Fibroblast of mammary gland (primary cell): ENCODE data around the gene STAG3.

Experiments used
- DNase-seq: peaks from one replicate; pipeline ENCODE4 v3.0.0-alpha.2; 2010; ENCODE audit warnings: low read depth
- H3K4me3 ChIP-seq: 2 replicates; pipeline ENCODE4 v1.5.1; 2011; ENCODE audit warnings: low read depth, mild to moderate bottlenecking, low read length, moderate library complexity; ENCODE audit not compliant: control insufficient read depth
- TF ChIP-seq, protein P1 (sequence below): conservative IDR thresholded peaks from 2 replicates; pipeline ENCODE4 v1.5.1; 2011; ENCODE audit warnings: low read depth, low read length, inconsistent platforms; ENCODE audit not compliant: control insufficient read depth, insufficient read depth

Gene STAG3

DNA sequence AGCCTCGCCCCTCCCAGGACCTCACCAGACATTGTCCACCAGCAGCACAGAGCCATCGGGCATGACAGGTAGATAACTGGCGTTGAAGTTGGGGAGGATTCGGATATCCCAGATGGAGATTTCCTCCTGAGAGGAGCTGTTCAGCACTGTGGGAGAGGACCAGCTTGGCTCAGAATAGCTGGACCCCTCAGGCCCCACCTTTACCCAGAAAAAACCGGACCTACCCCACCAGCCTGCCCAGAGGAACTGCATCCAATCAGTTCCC is 20.7 kb upstream of the STAG3 start:
- DNase-seq = no peak
- TF ChIP-seq, protein P1, sequence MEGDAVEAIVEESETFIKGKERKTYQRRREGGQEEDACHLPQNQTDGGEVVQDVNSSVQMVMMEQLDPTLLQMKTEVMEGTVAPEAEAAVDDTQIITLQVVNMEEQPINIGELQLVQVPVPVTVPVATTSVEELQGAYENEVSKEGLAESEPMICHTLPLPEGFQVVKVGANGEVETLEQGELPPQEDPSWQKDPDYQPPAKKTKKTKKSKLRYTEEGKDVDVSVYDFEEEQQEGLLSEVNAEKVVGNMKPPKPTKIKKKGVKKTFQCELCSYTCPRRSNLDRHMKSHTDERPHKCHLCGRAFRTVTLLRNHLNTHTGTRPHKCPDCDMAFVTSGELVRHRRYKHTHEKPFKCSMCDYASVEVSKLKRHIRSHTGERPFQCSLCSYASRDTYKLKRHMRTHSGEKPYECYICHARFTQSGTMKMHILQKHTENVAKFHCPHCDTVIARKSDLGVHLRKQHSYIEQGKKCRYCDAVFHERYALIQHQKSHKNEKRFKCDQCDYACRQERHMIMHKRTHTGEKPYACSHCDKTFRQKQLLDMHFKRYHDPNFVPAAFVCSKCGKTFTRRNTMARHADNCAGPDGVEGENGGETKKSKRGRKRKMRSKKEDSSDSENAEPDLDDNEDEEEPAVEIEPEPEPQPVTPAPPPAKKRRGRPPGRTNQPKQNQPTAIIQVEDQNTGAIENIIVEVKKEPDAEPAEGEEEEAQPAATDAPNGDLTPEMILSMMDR = no peak
- H3K4me3 ChIP-seq = peak overlapping the region; percentile 57

DNA sequence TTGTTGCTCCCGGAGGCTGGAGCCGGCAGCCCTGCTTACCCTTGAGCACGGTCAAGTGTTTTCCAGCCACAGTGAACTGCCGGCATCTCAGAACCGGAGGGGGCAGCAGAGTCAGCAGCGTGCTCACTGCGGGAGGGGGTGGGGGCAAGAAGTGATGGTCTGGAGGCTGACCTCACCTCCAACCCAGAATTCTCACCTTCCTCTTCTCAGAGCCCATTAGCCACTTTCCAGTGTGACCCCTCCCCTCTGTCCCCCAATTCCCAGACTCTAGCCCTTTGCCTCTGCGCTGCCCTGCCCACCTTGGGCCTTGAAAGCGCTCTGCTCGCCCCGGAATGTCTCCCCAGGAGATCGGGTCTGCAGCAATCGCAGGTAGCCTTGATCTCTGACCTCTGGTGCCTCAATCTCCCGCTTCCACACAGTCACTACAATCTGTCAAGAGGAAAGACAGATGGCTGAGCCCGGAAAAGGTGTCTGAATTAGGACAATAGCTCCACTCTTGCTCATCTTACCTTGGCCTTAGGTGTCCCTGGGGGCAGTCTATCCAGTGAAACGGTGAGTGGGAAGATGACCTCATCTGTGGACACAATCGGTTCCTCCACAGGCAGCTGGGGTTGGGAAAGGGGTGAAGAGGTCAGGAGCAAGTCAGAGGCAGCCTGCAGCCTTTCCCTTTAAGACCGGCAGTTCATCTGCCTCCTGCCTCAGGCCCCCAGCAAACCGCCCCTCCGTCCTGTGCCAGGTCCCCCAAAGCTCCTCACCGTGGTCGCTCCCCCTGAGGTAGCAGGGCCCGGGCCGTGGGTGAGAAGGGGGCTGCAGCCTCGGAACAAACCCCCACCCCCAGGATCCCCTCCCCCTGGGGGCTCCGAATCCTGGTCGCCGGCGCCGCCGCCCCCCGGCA is 20.1 kb upstream of the STAG3 start:
- peak overlapping the region; percentile 57 for H3K4me3 ChIP-seq
- TF ChIP-seq, protein P1 = peak; percentile 27
- DNase-seq = peak; percentile 82

DNA sequence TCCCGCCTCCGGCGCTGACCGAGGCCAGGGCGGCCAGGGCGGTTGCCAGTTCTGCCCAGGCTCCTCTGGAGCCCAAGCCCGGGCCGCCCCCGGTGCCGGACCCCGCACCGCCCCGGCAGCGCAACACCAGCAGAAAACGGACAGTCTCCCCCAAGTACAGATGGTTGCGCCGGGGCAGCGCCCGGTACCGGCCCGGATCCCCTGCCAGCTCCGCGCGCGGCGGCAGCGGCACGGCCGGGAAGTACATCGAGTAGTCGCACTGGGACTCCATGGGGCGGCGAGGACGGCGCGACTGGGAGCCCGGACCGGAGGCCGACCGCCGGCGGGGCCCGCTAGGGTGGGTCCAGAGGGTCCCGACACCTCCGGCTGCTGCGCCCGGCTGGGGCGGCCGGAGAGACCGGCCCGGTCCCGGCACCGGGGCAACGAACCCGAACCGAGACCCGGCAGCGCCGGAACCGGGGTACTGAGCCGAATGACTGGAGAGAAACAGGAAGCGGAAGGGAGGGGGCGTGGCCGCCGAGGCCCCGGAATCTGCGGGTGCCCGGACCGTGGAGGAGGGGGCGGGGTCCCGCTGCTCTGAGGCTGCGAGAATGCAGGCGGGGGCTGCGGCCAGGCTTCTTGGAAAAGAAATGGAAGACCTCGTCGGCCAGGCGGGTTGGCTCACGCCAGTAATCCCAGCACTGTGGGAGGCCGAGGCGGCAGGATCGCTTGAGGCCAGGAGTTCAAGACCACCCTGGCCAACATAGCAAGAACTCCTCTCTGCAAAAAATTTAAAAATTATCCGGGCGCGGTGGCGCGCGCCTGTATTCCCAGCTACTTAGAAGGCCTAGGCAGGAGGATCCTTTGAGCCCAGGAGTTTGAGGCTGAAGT is 19.3 kb upstream of the STAG3 start, which contains the start of gene TRAPPC14:
Gene TRAPPC14, minus strand, starts transcription at position 495 of the 870 bp plus-strand sequence. Its CDS starts 224 bp downstream, at position 271.
- H3K4me3 ChIP-seq = peak within 1 kb of the TSS; percentile 57
- TF ChIP-seq, protein P1 = no peak
- peak; percentile 68 for DNase-seq

DNA sequence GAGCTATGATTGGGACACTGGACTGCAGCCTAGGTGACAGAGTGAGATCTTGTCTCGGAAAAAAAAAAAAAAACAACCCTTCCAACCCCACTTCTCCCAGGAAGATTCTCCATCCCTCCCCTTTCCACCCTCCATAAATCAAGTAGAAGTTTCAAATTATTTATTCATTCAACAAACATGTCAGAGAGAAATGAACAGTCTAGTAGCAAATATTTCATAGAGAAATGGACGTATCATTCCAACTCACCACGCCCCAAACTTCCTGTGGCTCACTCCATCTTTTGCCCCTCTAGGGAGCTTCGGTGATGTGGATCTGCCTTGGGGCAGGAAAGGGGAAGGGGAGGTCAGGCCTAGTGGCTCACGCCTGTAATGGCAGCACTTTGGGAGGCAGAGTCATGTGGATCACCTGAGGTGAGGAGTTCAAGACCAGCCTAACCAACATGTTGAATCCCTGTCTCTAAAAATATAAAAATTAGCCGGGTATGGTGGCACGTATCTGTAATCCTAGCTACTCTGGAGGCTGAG is 18.6 kb upstream of the STAG3 start:
- peak; percentile 12 for DNase-seq
- TF ChIP-seq, protein P1 = no peak

DNA sequence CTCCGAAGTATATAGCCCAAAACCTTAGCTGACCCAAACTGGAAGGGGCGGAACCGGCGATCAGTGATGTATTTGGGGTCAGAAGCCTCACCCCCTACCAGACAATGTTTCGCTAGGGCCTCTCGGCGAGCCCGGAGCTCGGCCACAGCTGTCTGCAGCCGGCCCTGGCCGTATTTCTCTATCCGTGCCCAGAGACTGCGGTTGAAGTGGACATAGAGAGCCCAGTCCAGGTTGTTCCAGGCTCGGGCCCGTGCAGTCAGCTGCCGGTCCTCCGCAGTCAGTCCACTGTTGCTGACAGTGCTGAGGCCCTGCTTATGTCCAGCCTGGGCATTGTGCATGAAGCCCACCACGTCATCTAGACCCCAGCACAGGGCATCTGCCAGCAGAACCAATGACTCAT is 17.7 kb upstream of the STAG3 start:
- DNase-seq = no peak
- TF ChIP-seq, protein P1 = no peak
- no peak overlapping the region for H3K4me3 ChIP-seq

More for the DNA sequence above, 18.6 kb upstream of the STAG3 start:
- peak overlapping the region; percentile 57 for H3K4me3 ChIP-seq

DNA sequence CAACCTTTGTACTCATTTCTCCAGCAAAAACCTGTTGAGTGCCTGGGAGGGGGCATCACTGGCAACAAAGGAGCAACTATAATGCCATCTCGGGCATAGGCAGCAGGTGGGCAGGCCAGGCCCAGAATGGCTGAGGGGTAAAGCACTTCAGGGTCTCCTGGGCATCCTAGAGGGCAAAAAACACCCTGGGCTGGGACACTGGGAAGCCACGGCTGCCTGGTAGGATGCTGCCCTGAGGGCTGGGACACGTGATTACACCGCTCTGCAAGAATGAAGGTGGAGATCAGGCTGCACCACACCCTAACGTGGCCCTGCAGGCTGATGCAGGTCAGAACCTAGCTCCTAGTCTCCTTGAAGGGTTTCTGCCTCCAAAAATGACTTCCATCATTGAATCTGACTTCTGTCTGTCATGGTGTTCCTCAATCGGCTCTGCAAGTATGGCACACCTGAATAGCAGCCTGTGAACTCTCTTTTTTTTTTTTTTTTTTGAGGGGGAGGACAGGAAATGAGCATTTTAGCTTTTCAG is 14.6 kb upstream of the STAG3 start:
- TF ChIP-seq, protein P1 = no peak
- H3K4me3 ChIP-seq = no peak overlapping the region
- DNase-seq = no peak
